IPS DF 19.7 (cell line): Measurements from ENCODE around the gene PEA15.

ENCODE experiments used
- DNase-seq: peaks from one replicate; pipeline ENCODE4 v3.0.0-alpha.2; 2013; ENCODE audit warnings: low read depth, low spot score

PEA15 gene

DNA sequence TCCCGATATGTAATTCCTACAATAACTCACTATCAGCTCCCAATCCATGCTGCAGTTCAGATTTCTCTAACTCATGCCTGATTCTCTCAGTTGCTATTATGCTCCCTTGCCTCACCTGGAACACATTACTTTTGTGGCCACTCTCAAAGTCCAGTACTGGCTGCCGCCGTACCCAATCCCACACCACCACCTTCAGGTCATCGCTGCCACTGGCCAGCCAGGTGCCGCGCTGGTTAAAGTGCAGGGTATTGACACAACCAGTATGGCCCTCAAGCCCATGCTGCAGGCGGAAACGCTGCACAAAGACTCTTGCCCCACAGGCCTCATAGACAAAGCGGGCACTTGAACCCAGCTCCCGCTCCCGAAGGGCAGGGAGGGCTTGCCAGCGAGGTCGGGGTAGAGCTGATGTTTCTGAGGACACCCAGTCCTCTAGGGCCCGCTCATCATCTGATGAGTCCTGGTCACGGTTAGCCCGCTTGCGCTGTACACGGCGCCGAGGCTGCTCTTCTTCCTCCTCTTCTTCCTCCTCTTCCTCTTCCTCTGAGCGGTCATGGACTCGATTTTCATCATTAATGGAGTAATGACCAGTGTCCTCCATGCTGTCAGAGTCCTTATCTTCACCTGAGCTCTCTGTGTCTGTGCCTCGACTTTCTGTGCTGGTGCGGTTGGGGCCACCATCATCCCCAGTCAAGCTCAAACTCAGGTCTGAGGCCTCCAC lies 34.6 kb downstream of the PEA15 start:
- DNase-seq: no peak

DNA sequence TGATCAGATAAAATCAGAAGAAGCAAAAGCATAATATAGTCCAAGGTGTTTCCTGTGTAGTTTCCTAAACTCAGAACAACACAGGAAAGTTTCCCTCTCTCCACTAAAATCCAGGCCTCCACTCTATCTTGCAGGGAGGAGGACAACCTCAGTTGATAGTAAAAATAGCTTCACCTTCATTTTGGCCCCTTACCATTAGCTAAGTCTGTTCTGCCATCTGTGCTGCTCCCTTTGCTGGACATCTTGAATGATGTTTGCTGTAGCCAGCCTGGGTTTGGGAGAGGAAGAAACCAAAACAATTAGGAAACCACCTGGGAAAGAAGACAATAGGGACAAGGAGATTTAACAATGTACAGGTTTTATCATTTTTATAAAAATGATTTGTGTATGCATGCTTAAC lies 38.6 kb downstream of the PEA15 start:
- no peak for DNase-seq

DNA sequence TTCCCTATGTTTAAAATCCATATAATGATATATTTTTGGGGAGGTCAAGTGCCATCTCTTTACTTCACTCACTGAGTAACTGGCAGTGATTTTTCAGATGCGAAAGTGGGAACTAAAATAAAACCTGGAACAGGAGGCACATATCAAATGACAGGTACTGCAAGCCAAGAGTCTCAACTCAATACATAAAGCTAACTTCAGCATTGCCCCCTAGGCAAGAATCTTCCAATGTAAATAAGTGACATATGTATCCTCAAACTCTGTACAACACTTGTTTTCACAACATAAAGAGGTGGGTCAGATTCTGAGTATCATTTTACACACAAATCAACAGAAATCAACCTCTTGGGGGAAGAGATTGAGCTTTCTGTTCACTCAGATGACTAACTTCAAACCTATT lies 39.0 kb downstream of the PEA15 start:
- no peak for DNase-seq

DNA sequence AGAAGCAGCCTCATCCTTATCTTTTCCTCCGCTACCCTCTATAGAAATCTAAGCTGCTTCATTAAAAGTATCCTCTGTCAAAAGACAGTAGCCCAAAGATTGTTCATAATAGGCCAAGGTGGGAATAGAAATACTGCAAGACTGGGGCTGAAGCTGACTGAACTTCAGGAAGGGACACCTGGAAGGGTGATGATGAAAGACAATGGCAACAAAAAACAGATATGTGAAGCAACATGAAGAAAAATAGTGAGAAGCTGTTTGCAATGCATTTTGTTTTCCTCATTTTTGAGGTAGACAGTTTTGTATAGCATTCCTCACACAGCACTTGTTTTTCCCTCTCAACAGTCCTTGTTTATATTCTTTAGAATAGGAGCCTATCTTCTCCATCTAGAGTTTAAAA lies 40.2 kb downstream of the PEA15 start:
- DNase-seq: no peak

DNA sequence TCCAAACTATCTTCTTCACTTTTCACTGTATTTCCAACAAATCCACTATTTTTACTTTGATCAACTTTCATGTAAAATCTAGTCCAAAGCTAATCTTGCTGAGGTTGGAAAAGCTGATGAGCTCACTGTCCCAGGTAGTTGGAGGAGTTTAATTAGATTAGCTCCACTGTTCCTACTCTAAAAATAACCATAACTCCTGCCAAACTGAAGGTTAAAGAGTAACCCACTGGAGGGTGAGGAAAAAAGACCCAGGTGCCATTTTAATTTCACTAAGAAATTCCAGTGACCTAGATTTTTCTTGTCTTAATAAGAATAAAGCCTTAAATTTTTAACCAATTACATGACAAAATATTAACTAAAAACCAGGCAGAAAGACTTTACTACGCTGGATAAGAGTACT lies 41.9 kb downstream of the PEA15 start:
- no peak for DNase-seq

DNA sequence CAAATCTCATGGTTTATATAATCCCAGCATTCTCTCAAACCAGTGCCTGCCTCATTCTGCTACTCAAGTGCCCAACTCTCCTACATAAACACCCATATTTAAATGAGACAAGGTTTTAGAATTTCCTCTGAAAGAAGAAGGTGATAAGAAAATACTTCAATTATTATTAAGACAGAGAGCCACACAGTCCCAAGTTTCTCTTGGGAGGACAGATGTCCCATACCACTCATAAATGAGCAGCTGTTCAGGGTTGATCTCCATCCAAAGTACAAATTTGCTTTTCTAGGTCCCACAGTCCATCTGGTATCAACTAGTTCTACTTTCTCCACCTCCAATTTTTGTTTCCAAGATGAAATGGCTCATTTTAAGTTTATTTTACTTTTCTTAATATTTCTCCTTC lies 45.8 kb downstream of the PEA15 start:
- no peak for DNase-seq

DNA sequence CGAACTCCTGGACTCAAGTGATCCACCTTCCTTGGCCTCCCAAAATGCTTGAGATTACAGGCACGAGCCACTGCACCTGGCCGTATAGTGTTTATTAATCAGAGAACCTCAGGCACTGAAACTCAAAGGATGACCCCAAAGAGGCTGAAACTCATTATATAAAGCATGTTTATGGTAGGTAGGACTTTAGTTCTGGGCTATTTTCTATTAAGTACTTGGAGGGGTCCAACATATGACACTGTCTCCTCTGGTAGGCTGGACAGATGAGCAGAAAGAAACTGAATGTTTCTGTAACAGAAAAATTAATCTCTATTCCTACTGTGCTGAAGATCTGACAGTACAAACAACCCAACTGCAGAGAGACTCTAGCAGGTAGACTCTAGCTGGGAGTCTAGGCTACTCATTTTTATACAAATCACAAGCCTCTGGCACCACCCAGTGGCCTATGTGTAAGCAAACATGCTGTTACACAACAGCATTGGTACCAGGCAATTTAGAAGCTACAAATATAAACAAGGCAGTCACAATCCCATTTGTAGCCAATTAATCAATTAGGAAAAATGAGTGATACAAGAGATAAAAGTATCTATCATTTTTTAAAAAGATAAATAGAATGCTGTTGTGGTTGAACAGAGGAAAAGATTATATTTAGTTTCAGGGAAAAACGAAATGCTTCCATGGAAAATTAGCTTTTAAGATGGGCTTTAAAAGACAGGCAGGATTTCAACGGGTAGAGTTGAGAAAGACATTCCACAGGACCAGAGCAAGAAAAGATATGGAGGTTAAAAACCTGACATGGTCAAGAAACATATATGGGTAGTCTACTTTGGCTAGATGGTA lies 46.7 kb downstream of the PEA15 start:
- peak; percentile 33 for DNase-seq

DNA sequence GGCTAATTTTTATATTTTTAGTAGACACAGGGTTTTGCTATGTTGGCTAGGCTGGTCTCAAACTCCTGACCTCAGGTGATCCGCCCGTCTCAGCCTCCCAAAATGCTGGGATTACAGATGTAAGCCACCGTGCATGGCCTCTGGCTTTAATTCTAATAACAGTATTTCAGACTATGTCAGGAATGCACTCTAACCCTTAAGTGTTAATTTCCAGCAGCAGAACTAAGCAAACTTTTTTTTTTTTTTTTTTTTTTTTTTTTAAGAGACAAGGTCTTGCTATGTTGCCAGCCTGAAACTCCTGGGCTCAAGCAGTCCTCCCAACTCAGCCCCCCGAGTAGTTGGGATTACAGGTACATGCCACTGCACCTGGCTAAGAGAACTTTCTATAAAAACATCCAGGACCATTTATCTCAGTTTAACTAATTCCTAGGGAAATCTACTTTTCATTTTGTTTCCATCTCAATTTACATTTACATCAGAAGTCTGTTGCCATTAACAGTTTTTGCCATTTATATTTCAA lies 50.7 kb downstream of the PEA15 start:
- no peak for DNase-seq

DNA sequence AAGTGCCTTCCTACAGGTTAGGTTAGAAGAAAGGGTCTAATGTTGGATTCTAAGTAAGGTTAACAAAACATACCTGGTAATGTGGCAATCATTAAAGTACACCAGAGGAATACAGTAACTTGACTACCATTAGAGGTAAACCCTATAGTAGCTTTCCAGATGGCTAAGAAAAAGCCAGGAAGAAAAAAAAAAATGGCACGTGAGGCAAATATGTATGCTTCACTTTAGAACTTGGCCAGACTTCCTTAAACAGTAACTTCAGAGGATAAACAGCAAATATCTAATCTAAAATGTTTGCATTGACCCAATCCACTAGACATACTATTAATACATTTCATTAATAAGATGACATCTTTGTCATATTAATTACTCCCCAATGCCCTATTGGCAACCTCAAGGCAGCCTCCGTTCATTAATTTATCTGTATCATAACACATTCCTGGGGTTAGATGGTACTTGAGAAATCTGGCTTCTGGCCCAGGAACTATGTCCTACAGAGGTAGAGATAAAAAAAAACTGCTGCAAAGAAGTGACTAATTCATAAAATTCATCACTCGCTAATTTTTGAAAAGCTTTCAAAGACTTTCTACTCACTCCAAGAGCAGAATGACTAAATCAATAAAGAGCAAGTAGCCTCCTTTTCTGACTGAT lies 51.3 kb downstream of the PEA15 start:
- DNase-seq: no peak

DNA sequence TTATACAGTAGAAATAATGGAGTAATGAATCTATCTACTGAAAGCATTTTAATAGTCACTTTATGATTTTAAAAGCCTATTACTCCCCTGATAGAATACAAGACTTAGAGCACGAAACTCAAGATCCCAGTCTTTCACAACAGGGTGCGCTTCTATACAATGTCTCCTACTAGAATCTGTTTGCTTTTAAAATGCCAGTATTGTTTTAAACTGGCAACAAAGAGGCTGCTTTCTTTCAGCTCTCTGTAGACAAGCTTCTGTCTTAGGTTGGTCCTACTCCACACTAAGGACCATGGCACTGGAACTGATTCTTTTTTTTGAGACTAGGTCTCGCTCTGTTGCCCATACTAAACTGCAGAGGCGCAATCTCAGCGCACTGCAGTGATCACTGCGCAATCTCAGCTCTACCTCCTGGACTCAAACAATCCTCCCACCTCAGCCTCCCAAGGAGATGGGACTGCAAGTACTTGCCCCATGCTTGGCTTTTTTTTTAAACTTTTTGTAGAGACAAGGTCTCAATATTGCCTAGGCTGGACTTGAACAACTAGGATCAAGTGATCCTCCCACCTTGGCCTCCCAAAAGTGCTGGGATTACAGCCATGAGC lies 52.3 kb downstream of the PEA15 start:
- DNase-seq: no peak

DNA sequence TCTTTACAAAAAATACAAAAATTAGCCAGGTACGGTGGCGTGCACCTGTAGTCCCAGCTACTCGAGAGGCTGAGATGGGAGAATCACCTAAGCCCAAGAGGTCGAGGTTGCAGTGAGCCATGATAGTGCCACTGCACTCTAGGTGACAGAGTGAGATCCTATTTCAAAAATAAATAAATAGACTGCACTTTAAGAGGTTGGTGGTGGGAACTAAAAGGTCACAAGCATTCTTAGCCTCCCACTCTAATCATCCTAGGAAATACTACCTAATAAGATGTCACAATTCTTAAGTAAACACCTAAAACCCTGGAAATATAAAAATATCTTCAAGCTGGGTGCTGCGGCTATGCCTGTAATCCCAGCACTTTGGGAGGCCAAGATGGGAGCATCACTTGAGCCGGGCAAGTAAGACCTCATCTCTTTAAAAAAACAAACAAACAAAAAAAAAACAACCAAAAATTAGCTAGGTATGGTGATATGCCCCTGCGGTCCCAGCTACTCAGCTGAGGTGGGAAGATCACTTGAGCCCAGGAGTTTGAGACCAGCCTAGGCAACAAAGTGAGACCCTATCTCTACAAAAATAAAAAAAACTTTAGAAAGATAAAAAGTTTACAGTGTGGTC lies 53.1 kb downstream of the PEA15 start:
- no peak for DNase-seq

DNA sequence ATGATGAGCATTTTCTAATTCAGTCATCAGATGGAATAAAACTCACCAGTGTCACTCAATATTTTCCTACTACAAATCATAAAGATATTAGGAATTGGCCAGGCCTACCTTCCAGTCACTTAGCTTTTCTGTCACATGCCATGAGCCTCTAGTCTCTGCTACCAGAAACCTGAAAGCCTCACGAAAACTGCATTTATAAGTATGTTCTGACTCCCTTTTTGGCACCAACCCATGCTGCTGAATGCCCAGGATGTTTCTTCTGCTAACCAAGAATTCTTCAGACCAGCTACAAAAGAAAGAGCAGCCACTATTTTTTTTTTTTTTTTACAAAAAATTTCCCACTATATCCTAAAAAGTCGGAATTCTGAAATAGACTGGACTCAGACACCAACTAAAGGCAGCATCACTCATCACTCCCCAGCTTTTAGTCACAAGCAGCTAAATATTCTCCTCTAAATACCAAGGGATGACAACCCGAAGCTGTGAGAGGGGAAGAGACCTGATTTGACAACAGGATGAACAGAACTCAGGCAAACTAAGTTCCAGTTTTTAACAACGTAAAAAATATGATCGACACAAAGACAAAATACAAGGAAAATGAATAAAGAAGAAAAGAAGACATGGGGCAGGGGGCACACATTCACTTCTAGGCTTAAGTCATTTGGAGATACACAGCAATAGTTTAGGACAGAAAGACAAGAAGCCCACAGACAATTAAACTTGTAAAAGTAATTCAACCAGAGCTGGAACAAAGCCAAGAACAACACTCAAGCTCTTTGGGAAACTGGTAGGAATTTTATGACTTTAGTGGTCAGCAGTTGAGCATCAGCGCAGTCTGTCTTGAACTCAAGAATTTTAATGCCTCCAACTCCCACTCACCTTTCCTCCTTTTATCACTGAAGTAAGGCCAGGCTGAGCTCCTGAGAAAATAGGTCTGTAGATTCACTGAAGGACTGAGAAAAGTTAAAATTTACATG lies 55.5 kb downstream of the PEA15 start:
- no peak for DNase-seq

DNA sequence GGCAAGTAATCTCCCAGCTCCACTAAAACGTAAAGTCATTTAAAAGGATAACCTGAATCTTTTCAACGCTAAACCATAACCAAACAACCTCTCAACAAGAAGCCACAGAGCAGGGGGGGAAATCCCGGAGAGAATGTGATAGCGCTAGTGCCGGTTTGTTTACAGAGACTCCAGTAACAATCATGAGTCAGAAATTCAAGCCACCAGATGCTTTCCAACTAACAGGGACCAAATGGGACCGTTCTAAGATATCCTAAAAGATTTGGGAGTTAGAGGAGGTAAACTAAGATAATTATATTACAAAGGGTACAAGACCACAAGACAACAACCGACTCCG lies 56.3 kb downstream of the PEA15 start:
- no peak for DNase-seq

DNA sequence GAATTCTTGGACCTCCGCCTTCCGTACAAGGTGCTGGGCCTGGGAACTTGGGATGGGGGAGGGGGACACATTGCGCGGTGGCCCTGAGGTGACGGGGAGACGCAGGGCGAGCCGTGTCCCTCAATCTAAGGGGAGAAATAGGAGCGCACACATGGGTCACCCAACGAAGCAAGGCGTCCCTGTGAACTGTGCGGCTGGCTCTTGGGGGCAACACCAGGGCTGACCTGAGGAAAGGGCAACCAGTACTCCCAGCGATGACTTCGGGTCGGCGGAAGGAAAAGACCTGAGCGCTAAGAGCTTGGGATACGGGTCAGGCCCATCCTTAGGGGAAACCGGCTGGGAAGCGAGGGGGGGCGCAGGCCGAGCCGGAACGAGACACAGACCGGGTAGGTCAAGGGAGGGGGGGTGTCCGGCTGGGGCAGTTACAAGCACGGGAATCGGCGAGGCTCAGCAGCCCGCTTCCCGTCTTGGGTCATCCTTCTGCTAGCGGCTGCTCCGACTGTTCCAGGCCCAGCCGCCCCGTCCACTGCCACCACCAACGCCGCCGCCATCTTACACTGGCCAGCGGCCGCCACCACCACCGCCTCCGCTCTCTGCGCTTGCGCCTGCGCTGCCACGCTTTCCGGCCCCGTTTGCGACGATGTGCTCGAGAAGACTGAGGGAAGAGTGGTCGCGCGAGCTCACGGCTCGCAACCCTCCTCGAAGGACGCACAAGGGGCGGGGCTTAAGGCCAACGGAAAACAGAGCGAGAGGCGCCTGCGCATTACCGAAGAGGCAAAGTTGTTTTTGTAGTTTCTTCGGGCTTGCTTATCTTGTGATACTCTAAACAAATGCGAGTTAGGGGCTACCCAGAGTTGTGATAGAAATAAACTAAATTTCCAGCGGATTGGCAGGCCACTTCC lies 57.0 kb downstream of the PEA15 start, which contains the start of gene DCAF8:
Gene DCAF8, minus strand, starts transcription at position 657 of the 902 bp plus-strand sequence. CDS start 18,541 bp downstream, outside the sequence.
- peak; percentile 86 for DNase-seq

DNA sequence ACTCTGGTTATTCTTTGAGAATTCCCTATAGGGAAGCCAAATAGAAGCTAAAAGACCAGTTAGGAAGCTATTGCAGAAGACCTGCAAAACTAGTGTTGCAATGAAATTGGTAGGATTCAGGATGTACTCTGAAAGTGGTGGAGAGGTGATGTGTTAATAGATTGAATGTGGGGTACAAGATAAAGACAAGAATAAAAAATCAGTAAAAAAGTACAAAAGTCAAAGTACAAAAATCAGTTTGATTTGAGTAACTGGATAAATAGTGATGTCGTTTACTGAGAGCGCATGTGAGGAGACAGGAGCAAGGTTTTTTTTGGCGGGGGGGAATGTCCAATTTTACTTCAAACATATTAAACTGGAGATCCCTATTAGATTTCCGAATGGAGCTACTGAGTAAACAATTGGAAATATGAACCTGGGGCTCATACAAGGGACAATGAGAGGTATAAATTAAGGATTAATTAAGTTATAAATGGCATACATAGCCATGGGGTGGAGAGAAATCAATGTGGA lies 59.7 kb downstream of the PEA15 start:
- DNase-seq: no peak
